Measurements from ENCODE around the gene SAMM50.

Gene SAMM50

GRCh38 chr22:43924877-43925276, 30.4 kb upstream of the SAMM50 start:
- Histone ChIP-seq H3K4me1 (no peaks in the 10 kb centered on the region), H3K4me3 (ENCODE audit: low read depth, low read length) (no peak overlapping the region), H3K27me3 (0 out of 2 replicates have a peak, but pooled peaks cover 3% of the 10 kb centered on the region), H3K9me3 (no peaks in the 10 kb centered on the region), H3K36me3 (no peaks in the 10 kb centered on the region)
- DNase-seq = no peak
- no peak for TF ChIP-seq CTCF (IDR thresholded peaks at IDR 0.05; ENCODE audit: low read depth, low read length)

- Histone ChIP-seq H3K4me3 (ENCODE audit: low read depth, low read length) (no peak overlapping the region), H3K36me3 (no peaks in the 10 kb centered on the region), H3K4me1 (no peaks in the 10 kb centered on the region), H3K27me3 (0 out of 2 replicates have a peak, but pooled peaks cover 3% of the 10 kb centered on the region), H3K9me3 (no peaks in the 10 kb centered on the region)
- no peak for TF ChIP-seq CTCF (IDR thresholded peaks at IDR 0.05; ENCODE audit: low read depth, low read length)
- no peak for DNase-seq
These were observed 29.6 kb upstream of the SAMM50 start for GRCh38 chr22:43925433-43926348.

GRCh38 chr22:43926349-43926710, 28.9 kb upstream of the SAMM50 start:
- no peak overlapping the region for H3K4me3 ChIP-seq (ENCODE audit: low read depth, low read length)
- H3K36me3 ChIP-seq = no peaks in the 10 kb centered on the region
- no peaks in the 10 kb centered on the region for H3K9me3 ChIP-seq
- H3K4me1 ChIP-seq = no peaks in the 10 kb centered on the region
- TF ChIP-seq CTCF (IDR thresholded peaks at IDR 0.05; ENCODE audit: low read depth, low read length) = no peak
- DNase-seq = no peak
- H3K27me3 ChIP-seq = 0 out of 2 replicates have a peak, but pooled peaks cover 3% of the 10 kb centered on the region

- H3K4me3 ChIP-seq (ENCODE audit: low read depth, low read length) = no peak overlapping the region
- H3K36me3 ChIP-seq = no peaks in the 10 kb centered on the region
- H3K27me3 ChIP-seq = 0 out of 2 replicates have a peak, but pooled peaks cover 3% of the 10 kb centered on the region
- H3K4me1 ChIP-seq = no peaks in the 10 kb centered on the region
- no peak for DNase-seq
- no peak for TF ChIP-seq CTCF (IDR thresholded peaks at IDR 0.05; ENCODE audit: low read depth, low read length)
- no peaks in the 10 kb centered on the region for H3K9me3 ChIP-seq
These were observed 26.8 kb upstream of the SAMM50 start for GRCh38 chr22:43928468-43928867.

GRCh38 chr22:43928908-43929307, 26.3 kb upstream of the SAMM50 start:
- DNase-seq = peak; percentile 32
- no peaks in the 10 kb centered on the region for H3K36me3 ChIP-seq
- H3K4me1 ChIP-seq = no peaks in the 10 kb centered on the region

More at GRCh38 chr22:43928908-43929307, 26.3 kb upstream of the SAMM50 start:
- H3K27me3 ChIP-seq = 0 out of 2 replicates have a peak, but pooled peaks cover 3% of the 10 kb centered on the region
- no peak overlapping the region for H3K4me3 ChIP-seq (ENCODE audit: low read depth, low read length)
- no peaks in the 10 kb centered on the region for H3K9me3 ChIP-seq
- no peak for TF ChIP-seq CTCF (IDR thresholded peaks at IDR 0.05; ENCODE audit: low read depth, low read length)

All from BE2C (cell line).